Activated naive CD4-positive, alpha-beta T cell treated with anti-CD3 and anti-CD28 coated beads for 36 hours (primary cell): ENCODE measurements around the gene CTPS1. TPM values are rescaled to one million over a fixed set of nuclear protein-coding genes. Genes with fewer than 3 reads are reported as not detected.

ENCODE experiments used
- CTCF ChIA-PET: fragments of 350-600 bp; sonication (Branson Sonifier 250); formaldehyde crosslinking; loops from one replicate; lab custom pipeline; 2021; ENCODE audit warnings: antibody characterized with exemption; lab: Charles Lee
- DNase-seq: peaks from one replicate; pipeline ENCODE4 v3.0.0-alpha.2; 2020
- H3K27ac Mint-ChIP-seq: one replicate; pipeline ENCODE4 v1.8.0; 2021; ENCODE audit warnings: mild to moderate bottlenecking, mixed read lengths
- H3K27me3 Mint-ChIP-seq: one replicate; pipeline ENCODE4 v1.8.0; 2021; ENCODE audit warnings: low read depth, mixed read lengths
- H3K36me3 Mint-ChIP-seq: one replicate; pipeline ENCODE4 v1.8.0; 2021; ENCODE audit warnings: low read depth, mixed read lengths
- H3K4me1 Mint-ChIP-seq: one replicate; pipeline ENCODE4 v1.8.0; 2021; ENCODE audit warnings: low read depth, mixed read lengths
- H3K4me3 Mint-ChIP-seq: one replicate; pipeline ENCODE4 v1.8.0; 2021; ENCODE audit warnings: mild to moderate bottlenecking, moderate library complexity, mixed read lengths
- H3K9me3 Mint-ChIP-seq: one replicate; pipeline ENCODE4 v1.8.0; 2021; ENCODE audit warnings: mixed read lengths
- intact Hi-C: fragments of 100-400 bp; cut with micrococcal nuclease; formaldehyde crosslinking; loops from one replicate; pipeline ENCODE4 v1.15.1; 2023
- total RNA-seq, 2 experiments: library from RNA; stranded (reverse); gene quantifications; one replicate each; pipeline ENCODE4 v1.2.3, GENCODE V29; 2021

The CTPS1 gene
- total RNA-seq, 2 experiments from 2014 or later = 74.9 to 75.1 TPM

DNA sequence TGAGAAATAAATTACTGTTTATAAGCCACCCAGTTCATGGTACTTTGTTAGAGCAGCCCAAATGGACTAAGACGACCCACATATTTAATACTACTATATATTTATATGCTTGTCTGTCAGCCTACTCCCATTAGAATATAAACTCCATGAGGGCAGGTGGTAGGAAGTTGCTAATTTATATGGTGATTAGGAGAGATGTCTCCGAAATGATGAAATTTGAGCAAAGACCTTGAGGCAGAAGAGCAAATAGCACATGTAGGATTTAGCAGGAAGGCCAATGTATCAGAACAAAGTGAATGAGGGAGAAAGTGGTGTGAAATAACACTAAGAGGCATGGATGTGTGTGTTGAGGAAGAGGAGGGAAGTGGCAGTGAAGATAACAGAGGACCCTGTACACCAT is 52.7 kb downstream of the CTPS1 start:
- Mint-ChIP-seq H3K36me3 (peaks cover 15% of the 10 kb centered on the region), H3K4me3 (no peak overlapping the region), H3K9me3 (no peaks in the 10 kb centered on the region), H3K4me1 (no peaks in the 10 kb centered on the region), H3K27ac (no peak overlapping the region), H3K27me3 (no peaks in the 10 kb centered on the region)
- intact Hi-C loops = no loop called here
- CTCF ChIA-PET = no interaction called here
- DNase-seq = no peak

DNA sequence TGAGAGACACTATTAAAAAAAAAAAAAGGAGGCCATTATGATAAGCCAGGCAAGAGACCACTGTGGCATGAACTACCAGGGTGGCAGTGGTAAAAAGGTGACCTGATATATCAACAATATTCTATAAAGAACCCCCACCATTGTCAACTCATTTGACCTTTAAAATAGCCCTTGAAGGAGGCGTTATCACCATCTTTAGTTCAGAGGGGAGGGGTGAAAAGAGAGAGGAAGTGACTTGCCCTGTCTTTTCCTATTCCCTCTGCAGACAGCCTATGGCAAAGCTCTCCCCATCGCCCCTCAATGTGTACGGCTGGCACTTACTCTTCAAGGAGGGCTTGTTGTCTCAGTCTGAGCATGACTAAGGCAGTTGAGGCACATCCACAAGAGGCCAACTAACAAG is 53.8 kb downstream of the CTPS1 start:
- Mint-ChIP-seq H3K4me1 (no peaks in the 10 kb centered on the region), H3K36me3 (peaks cover 15% of the 10 kb centered on the region), H3K4me3 (no peak overlapping the region), H3K27ac (no peak overlapping the region), H3K9me3 (no peaks in the 10 kb centered on the region), H3K27me3 (no peaks in the 10 kb centered on the region)
- CTCF ChIA-PET = no interaction called here
- DNase-seq = no peak
- intact Hi-C loops = no loop called here

DNA sequence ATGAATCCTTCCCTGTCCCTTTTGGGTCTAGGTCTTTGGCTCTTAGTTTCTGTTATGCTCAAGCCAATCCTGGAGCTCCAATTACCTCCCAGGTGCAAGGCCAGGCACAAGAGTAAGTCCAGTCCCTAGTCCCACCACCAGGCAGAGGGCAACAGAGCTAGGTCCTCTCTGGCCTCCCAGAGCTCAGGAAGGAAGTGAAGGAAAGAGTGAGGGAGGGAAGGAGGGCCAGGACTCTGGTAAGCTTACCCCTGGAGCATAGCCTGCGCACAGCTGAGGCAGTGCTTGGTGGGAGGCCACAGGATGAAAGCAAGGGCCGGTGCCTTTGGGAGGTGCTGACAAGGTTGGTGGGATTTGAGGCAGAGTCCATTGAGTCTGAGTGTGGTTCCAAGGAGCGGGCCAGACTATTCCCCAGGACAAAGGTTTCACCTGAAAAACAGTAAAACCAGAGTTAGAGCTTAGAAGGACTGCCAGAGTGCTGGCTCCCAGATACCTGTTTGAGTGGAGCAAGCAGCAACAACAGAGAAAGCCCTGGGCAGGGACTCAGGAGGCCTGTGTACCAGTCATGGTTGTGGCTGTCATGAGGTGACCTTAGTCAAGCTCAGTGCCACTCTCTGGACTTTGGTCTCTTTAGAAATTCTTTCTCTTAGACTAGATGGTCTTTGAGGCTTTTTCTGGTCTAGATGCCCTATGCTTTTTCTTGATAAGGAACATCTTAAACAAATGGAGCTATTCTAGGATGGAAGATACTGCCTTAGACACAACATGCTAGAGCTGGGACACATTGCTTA is 57.8 kb downstream of the CTPS1 start:
- no peaks in the 10 kb centered on the region for H3K4me1 Mint-ChIP-seq
- H3K27ac Mint-ChIP-seq = no peak overlapping the region
- CTCF ChIA-PET = no interaction called here
- intact Hi-C loops = no loop called here
- H3K36me3 Mint-ChIP-seq = peaks cover 14% of the 10 kb centered on the region
- no peak overlapping the region for H3K4me3 Mint-ChIP-seq
- H3K27me3 Mint-ChIP-seq = no peaks in the 10 kb centered on the region
- no peak for DNase-seq
- H3K9me3 Mint-ChIP-seq = no peaks in the 10 kb centered on the region

DNA sequence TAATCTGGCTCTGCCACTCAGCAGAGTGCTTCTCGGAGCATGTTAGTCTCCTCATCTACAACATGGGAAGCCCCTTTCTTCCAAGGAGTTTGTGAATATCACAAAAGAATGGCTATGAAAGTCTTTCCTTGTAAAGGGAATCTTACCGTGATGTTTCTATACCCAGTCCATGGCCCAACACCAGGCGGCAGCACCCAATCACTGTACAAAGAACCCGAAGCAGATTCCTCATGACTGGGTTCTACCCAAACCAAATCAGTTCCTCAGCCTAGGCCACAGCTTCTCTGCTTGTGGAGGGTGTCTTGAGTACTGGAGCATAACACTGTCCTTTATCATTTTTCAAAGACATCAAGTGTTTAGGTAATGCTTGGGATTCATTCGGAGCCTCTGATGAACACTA is 58.6 kb downstream of the CTPS1 start:
- peaks cover 14% of the 10 kb centered on the region for H3K36me3 Mint-ChIP-seq
- no peaks in the 10 kb centered on the region for H3K27me3 Mint-ChIP-seq
- no peak for DNase-seq
- no peaks in the 10 kb centered on the region for H3K4me1 Mint-ChIP-seq
- H3K9me3 Mint-ChIP-seq = no peaks in the 10 kb centered on the region
- H3K4me3 Mint-ChIP-seq = no peak overlapping the region
- H3K27ac Mint-ChIP-seq = no peak overlapping the region
- CTCF ChIA-PET = interaction anchor here (1.1 kb wide), 1 partner anchor 86 kb away, joined by 4 read pairs; no protein-coding TSS in a partner anchor
- intact Hi-C loops = no loop called here

DNA sequence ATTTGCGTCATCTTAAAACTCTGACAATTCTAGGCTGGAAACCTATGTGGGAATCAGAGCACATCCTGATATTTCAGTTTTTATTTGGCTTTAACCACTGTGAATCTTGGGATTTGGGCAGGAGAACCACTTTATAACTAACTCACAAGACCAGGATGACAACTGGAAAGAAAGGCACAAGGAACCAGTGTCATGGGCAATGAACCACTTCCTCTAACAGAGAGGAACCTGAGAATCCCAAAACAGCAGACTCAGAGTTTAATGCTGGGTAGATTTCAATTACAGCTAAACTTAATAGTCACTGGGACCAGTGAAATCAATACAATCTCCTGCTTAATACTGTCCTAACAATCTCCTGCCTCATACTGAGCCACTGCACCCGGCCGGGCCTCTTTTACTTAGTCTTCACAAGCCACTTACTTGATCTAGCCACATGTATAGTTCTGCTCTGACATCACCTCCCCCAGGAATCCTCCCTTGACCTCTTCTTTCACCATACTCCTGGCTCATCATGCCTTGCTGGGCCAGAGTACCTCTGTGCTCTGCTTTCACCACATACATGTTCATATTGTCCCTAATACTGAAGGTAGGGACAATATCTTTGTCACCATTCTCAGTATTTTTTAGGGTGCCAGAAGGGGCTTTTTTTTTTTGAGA is 62.2 kb downstream of the CTPS1 start:
- H3K4me1 Mint-ChIP-seq = no peaks in the 10 kb centered on the region
- no peak overlapping the region for H3K27ac Mint-ChIP-seq
- intact Hi-C loops = no loop called here
- H3K9me3 Mint-ChIP-seq = no peaks in the 10 kb centered on the region
- DNase-seq = no peak
- H3K27me3 Mint-ChIP-seq = no peaks in the 10 kb centered on the region
- peaks cover 14% of the 10 kb centered on the region for H3K36me3 Mint-ChIP-seq
- no peak overlapping the region for H3K4me3 Mint-ChIP-seq
- CTCF ChIA-PET = no interaction called here

DNA sequence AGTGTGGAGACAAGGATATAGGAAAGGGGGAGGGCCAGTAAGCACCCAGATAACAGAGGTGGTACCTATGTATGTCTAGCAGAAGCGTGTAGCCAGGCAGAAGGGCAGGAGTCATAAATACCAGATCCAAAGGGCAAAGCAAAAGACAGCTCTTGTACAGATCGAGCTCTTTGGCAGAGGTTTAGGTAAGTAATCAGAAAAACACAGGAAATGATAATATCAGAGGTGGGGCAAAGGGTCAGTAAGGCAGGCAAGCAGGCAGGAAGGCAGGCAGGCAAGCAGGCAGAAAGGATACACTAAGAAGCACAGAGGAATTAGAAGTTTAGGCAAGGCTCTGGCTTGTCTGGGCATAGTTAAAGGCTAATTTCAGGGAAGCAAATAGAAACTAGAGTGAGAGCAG is 64.7 kb downstream of the CTPS1 start:
- no peak overlapping the region for H3K27ac Mint-ChIP-seq
- CTCF ChIA-PET = no interaction called here
- H3K4me3 Mint-ChIP-seq = no peak overlapping the region
- intact Hi-C loops = no loop called here
- peaks cover 28% of the 10 kb centered on the region for H3K36me3 Mint-ChIP-seq
- no peaks in the 10 kb centered on the region for H3K9me3 Mint-ChIP-seq
- DNase-seq = no peak
- no peaks in the 10 kb centered on the region for H3K4me1 Mint-ChIP-seq
- H3K27me3 Mint-ChIP-seq = no peaks in the 10 kb centered on the region

DNA sequence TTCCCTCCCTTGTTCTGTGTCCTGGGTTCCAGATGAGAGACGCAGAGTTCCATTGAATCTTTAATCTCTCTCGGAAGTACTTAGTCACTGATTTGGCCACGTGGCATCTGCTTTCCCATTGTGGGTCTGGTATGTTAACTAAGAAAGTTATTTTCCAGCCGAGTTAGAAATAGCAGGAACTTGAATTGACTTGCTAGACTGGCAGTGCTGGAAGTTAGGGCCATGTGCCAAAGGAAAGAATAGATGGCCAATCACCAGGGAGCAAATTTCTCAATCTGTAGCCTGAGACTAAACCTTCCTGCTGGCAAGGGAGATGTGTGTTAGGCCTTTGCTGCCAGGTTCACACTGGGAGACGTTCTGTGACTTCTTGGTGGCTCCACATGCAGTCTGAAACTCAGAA is 66.2 kb downstream of the CTPS1 start:
- no peaks in the 10 kb centered on the region for H3K27me3 Mint-ChIP-seq
- H3K4me3 Mint-ChIP-seq = no peak overlapping the region
- CTCF ChIA-PET = no interaction called here
- H3K4me1 Mint-ChIP-seq = no peaks in the 10 kb centered on the region
- intact Hi-C loops = no loop called here
- peaks cover 27% of the 10 kb centered on the region for H3K36me3 Mint-ChIP-seq
- H3K9me3 Mint-ChIP-seq = no peaks in the 10 kb centered on the region
- no peak for DNase-seq
- no peak overlapping the region for H3K27ac Mint-ChIP-seq

DNA sequence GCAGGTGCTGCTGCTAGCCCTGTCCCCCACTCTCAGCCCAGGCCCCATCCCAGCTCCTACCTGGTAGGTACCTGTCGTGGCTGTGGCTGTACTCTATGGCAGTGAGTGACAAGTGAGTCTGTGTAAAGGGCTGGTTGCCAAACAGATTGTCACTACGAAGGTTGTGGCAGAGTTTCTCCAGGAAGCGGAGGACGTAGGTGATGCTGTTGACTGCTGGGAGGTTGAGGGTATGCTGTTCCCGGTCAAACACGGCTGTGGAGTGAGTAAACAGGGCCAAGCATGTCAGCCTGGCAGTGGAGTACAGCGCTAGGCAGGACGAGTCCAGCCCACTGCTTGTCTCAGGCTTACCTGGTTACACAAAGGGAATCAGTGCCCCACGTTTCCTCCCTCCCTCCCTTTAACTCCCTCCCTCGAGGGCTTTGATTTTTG is 66.9 kb downstream of the CTPS1 start:
- CTCF ChIA-PET = no interaction called here
- Mint-ChIP-seq H3K9me3 (no peaks in the 10 kb centered on the region), H3K36me3 (peaks cover 27% of the 10 kb centered on the region), H3K4me1 (no peaks in the 10 kb centered on the region), H3K27ac (no peak overlapping the region), H3K27me3 (no peaks in the 10 kb centered on the region), H3K4me3 (no peak overlapping the region)
- DNase-seq = no peak
- intact Hi-C loops = no loop called here

DNA sequence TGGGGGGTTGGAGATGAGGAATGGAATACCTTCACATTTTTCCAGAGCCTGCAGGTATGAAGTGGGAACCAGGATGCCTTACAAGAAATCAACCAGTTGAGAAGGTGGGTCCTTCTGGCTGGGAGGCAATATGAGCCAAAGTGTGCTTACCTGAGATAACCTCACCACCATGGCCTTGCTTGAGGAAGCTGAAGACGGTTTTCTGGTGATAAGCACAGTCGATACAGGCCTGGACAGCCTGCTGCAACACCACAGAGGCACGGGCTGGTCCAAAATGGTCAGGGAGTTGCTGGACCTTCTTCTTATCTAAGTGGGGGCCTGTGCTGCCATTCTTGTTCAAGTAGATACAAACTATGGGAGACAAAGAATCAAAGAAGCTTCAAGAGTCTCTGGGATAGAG is 69.0 kb downstream of the CTPS1 start:
- H3K4me3 Mint-ChIP-seq = no peak overlapping the region
- H3K4me1 Mint-ChIP-seq = no peaks in the 10 kb centered on the region
- CTCF ChIA-PET = no interaction called here
- intact Hi-C loops = no loop called here
- no peaks in the 10 kb centered on the region for H3K27me3 Mint-ChIP-seq
- no peak for DNase-seq
- H3K27ac Mint-ChIP-seq = no peak overlapping the region
- no peaks in the 10 kb centered on the region for H3K9me3 Mint-ChIP-seq
- H3K36me3 Mint-ChIP-seq = peaks cover 25% of the 10 kb centered on the region

DNA sequence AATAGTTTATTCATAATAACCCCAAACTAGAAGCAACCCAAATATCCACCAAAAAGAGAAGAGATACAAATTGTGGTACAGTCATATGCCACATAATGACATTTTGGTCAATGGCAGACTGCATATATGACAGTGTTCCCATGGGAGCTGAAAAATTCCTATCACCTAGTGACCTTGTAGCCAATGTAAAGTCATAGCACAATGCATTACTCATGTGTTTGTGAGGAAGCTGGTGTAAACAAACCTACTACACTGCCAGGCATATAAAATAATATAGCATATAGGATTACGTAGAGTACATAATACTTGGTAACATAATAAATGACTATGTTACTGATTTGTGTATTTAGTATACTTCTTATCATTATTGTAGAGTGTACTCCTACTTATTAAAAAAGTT is 71.5 kb downstream of the CTPS1 start:
- H3K4me1 Mint-ChIP-seq = no peaks in the 10 kb centered on the region
- CTCF ChIA-PET = interaction anchor here (1.0 to 1.2 kb wide), 2 partner anchors 100 to 101 kb away, joined by 3 to 4 read pairs; no protein-coding TSS in a partner anchor
- no peak overlapping the region for H3K4me3 Mint-ChIP-seq
- H3K9me3 Mint-ChIP-seq = no peaks in the 10 kb centered on the region
- no peak overlapping the region for H3K27ac Mint-ChIP-seq
- H3K36me3 Mint-ChIP-seq = peaks cover 26% of the 10 kb centered on the region
- no peak for DNase-seq
- H3K27me3 Mint-ChIP-seq = no peaks in the 10 kb centered on the region
- intact Hi-C loops = no loop called here

DNA sequence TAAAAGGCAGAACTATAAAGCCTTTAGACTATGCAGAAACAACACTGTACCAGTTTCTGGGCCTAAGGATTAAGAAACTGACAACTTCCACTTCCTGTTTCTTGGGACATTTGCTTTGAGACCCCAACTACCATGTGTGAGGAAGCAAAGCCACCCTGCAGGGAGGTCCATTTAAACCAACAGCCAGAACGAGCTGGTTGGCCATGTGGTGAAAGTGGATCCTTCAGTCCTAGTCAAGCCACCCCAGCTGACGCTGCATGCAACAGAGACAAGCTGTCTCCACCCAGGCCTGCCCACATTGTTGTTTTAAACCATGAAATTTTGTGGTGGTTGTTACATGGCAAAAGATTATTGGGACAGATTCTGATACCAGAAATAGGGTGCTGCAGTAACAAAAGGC is 73.8 kb downstream of the CTPS1 start:
- H3K27me3 Mint-ChIP-seq = no peaks in the 10 kb centered on the region
- peaks cover 19% of the 10 kb centered on the region for H3K36me3 Mint-ChIP-seq
- no peaks in the 10 kb centered on the region for H3K4me1 Mint-ChIP-seq
- intact Hi-C loops = no loop called here
- no peak for DNase-seq
- H3K27ac Mint-ChIP-seq = no peak overlapping the region
- CTCF ChIA-PET = interaction anchor here (1.1 kb wide), 1 partner anchor 100 kb away, joined by 3 read pairs; no protein-coding TSS in a partner anchor
- H3K4me3 Mint-ChIP-seq = no peak overlapping the region
- H3K9me3 Mint-ChIP-seq = no peaks in the 10 kb centered on the region

DNA sequence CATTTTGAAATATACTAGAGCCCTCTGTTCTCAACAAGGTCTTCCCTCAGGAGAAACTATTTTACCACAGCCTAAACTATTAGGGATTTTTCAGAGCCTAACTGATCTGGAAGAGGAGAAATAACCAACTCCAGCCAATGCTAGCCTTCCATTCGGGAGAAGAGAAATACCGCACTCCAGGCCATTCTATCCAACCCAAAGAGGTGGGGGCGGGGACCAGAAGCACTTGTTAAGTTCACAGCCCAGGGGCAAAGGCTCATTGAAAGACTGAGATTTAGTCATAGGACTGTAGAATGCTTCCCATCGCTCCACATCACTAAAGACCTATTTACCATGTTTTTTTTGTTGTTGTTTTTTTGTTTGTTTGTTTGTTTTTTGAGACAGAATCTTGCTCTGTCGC is 77.4 kb downstream of the CTPS1 start:
- Mint-ChIP-seq H3K4me3 (no peak overlapping the region), H3K9me3 (no peaks in the 10 kb centered on the region), H3K36me3 (peaks cover 24% of the 10 kb centered on the region), H3K27ac (no peak overlapping the region), H3K4me1 (no peaks in the 10 kb centered on the region), H3K27me3 (no peaks in the 10 kb centered on the region)
- CTCF ChIA-PET = no interaction called here
- intact Hi-C loops = no loop called here
- no peak for DNase-seq
